Measurements from ENCODE around the gene ETS1.

ETS1 gene

DNA sequence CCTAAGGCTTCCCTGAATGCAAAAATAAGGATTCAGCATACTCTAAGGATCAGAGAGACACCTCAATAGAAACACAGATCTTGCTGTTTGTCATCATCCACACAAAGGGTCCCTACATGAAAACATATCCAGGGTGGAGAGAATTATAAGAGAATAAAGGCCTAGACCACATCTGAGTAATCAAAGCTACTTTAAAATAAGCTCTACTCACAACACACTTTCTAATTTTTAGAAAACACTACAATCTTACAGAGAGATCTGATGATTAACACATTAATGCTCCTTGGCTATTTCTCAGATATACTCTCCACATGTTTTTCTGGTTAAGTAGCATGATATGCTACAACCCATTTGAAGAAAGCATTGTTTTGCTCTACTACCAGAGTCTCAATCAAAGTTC lies 108.2 kb downstream of the ETS1 start:
- no peak for FAIRE-seq

DNA sequence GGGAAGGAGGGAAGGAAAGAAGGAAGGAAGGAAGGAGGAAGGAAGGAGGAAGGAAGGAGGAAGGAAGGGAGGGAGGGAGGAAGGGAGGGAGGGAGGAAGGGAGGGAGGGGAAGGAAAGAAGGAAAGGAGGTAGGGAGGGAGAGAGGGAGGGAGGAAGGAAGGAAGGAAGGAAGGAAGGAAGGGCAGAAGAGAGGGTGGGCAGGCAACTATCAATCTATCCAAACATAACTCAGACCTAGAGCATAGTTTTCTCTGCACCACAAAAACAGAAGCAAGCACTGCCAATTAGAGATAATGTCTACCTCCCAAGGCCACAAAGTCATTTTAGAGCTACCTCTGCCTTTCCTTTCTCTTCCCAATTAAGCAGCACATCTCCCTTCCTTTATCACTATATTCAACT lies 109.1 kb downstream of the ETS1 start:
- FAIRE-seq = no peak

DNA sequence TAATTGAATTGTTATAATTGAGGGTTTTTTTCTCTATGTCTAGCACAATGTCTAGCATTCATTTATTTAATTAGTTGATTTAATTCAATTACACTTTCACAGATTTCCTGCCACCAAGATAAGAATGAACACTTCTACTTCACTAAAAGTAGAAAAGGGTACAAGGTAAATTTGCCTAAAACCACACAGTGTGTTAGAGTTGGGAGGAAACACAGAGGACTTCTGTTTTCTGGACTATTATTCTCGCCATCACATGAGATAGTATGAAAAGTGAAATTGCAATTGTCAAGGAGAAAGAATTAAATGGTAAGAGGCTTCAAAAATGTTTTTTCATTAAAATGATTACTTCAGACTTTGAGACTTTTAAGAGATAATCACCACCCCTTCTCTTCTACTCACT lies 109.5 kb downstream of the ETS1 start:
- FAIRE-seq = no peak

DNA sequence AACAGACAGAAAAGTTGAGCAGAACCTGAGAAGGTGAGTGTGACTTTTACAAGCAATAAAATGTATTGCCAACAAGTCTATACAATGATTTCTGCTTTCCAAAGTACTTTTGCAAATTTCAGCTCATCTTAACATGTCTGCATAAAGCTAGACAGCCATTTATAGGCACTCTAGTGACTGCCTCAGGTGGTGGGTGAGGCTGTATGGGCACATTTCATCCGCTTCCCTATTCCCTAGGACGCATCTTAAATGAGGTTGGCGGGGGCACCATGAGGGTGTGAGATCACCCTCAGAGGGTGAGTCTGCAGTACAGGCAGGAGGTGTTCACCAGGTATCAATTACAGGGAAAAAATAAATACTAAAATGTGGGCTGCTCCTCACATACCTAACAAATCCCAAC lies 110.1 kb downstream of the ETS1 start:
- FAIRE-seq = no peak

DNA sequence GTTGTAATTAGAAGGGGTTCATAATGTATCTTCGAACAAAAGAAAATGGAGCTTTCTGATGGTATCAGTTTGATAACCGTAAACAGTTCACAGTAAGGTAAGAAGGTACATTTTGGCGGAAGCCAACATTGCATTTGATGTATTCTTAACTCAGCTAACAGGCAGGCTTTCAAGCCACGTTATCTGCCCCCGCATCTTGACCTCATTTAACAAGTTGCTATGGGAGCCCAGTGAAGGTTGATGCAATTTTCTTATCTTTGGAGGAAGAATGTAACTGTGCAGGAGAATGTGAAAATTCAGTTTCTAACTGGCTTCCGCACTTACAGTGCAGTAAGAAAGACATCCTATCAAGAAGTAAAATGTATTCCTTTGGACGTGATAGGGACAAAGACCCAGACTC lies 110.6 kb downstream of the ETS1 start:
- FAIRE-seq = no peak

DNA sequence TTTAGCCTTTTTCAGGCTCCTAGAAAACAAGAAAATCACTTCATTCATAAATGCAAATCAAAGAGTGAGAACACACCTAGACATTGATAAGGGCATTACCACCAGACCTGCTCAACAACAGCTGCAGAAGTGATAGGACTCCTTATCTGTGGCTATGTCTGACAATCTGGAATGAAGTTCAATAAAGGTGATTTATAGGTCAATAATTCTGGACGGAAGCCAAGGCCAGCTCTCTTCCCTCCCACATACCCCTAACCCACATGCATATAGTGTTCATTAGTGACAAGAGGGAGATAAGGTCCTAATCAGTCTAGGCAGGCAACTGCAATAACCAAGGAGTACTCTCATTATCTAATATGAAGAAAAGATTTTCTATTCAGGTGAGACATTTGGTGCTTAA lies 111.3 kb downstream of the ETS1 start:
- FAIRE-seq = no peak

DNA sequence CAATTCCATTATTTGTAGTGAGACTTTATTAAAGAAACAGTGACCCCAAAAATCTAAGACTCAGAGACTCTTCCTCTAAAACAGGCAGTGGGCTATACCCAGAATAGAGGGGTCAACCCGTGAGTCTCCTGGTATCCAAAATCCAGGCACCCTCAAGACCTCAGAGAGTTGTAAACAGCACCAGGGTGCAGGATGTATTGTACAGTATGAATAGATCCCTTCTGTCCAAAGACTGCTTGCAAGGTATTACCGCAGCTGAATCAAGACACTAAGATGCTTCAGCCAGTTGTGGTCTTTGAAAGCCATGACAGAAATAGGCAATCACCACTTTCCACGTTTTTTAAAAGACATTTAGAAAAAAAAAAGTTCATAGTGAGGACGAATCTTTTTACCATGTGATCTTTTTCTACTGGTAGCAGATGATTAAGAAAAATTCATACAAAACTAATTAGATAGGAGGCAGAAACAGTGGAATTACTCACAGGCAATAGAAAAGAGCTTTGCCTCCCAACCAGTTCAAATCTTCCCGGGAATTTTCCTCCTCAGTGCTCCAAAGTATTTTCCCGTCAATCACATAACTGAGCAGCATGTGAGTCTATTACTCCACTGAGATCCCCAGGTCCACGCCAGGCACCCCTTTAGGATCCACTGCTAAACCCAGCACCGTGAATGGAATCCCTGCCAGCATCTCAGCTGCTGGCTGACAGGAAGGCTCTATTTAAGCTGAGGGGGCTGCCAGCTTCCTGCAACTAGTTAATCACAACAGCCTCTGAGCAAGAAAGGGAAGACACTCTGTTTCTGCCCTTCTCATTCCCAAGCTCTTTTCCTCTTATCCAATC lies 113.1 kb downstream of the ETS1 start:
- no peak for FAIRE-seq

DNA sequence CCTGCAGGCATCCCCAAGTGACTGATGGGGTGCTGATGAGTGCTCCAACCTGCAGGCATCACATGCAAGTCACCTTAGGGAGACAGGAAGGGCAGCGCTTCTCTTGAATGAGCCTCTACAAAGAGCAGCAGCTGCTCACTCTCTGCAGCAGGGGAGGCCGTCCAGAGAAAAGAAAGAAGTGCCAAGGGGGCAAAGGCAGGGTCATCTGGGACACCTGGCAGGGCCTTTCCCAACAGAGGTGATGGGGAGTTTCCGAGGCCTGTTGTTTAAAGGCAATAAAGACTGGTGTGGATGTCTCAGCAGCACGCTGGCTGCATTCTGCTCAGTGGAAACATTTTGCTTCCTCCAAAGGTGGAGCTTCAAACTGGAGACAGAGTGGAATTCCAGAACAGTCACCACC lies 113.7 kb downstream of the ETS1 start:
- FAIRE-seq = no peak

DNA sequence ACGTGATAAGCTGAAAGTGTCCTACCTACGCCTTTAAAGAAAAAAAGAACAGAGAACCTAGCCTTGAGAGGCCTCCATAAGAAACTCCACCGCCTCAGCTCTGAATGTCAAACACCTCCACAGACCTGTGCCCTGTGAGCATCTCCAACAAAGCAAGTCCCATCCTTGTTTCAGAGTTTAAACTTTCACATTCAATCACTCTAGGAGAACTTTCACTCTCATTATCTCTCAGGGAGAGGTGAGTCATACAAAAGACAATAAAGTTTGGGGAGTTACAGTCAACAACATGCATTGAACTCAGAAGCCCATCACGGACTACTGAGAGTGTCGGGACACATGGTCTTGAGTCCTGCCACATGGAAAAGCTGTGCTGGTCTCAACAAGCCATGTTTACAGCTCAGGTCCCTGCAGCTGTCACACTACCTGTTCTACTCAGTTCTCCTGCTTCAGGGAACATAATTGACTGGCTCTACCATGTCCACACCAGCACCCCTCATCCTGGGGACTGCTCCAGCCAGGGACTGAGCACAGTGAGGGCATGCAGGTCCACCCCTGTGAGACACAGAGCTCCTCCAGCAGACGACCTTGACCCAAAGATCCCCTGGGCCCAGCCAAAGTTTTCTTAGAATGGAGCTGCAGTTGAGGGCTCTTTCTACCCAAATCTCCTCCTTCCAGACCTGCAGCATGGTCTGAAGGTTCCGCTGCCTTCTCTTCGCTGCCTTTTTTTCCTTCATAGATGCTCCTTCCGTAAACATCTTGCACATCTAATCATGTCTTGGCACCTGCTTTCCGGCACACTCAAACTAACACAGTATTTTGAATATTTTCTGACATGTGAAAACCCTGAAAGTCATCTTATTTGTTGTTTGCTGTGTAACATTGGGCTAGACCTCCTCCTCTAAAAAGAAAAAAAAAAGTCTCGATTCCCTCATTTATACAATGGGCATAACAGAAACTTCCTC lies 114.9 kb downstream of the ETS1 start:
- FAIRE-seq = no peak

DNA sequence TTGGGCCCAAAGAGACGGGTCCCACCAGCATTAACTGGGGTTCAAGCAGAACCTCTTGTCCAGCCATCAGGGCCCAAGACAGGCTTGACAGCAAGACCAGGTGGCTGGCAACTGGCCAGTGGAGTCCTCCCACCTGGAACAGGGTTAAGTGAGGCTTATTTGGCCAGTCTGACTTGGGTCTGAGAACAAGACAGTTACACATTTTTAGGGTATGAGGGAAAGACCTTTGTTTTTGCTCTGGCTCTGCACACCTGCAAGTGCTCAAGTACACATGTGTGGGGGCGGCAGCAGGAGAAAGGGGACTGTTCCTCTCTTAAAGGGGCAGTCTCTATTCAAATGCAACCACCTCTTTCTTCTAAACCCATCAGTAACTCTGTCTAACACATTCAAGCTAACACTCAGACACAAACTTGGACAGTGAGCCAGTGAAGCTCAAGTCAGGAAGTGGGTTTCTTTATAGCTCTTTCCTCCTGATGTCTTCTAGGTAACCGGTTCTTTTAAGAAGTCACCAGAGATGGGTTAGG lies 116.2 kb downstream of the ETS1 start:
- no peak for FAIRE-seq

DNA sequence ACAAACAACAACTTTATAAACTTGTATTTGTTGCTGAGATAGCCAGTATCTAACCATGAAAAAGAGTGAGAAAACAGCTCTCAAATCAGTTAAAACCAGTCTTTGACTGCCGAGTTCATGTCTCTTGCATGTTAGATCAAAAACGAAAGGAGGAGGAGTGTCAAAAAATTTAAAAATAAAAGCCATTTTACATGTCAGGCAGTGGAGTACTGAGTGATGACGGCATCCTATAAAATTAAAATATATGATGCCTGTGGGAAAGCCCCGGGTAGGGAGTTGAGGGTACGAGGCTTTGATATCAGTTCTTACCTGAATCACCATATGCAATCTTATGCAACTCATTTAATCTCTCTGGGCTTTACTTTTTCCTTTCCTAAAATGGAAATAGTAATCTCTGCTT lies 117.3 kb downstream of the ETS1 start:
- no peak for FAIRE-seq

DNA sequence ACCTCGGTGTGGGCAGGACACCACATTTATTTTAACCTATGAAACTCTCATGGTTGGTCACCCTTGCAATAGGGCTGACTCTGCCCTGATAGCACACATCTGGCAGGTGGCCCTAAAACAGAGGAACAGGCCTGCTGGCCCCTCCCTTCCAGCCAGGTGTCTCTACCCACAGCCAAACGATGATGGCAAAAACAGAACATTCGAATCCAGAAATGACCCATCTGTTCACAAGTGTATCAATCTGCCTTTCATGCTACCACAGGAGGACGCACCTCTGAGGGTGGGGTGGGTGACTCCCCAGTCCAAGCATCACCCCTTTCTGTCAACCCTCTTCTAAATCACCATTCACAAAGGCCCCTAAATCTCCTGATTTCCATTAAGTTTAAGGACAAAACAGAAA lies 118.1 kb downstream of the ETS1 start:
- FAIRE-seq = no peak

DNA sequence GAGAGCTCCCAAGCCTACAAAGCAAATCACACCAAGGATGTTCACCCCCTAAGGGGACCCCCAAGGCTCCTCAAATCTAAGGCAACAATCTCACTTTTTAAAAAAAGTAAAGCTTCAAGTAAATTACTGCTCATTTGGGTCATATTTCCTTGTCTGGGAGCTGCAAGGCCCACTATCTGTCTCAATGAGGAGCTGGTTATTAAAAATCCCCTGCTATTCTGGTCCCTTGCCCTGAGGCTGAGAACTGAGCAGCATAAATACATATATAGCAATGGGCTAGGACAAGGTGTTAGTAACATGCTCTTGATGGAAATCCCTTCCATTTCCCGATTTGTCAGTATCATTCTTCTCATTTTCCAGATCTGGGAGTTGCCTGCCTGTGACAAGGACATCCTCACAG lies 119.2 kb downstream of the ETS1 start:
- no peak for FAIRE-seq

DNA sequence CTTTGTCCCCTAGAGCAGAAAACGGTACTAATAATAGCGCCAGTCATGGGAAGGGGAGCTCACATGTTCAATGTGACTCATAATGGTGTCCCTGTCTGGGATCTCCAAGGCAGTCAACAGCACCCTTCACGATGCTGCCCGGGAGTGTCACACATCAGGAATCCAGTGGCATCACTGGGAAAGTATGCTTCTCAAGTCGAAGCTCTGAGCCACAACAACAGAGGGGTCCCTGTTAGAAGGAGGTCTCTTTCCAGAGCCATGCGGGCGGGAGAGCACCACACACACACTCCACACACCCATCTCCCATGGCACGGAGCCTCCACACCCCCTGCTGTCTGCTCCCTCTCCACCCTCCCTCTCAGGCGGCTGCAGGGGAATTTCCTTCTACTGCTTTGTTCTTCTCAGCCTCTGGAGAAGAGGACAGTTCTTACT lies 119.7 kb downstream of the ETS1 start:
- FAIRE-seq = no peak

DNA sequence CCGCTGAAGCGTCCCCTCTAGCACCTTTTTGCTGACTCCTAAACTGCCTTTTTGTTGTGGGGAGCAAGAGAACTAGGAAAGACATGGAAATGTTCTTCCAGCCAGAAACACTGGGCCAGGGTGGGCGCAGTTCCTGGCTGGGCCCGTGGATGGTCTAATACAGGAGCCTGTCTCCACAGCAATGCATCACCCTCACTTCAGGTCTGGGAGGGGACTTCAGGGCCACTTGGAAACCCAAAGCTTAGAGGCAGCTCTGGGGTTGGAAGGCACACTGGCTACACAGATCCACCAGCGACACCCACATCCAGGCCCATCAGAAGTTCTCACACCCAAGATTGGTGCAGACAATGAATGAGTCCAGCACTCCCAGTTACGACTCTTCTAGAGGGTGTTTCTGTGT lies 120.3 kb downstream of the ETS1 start:
- FAIRE-seq = no peak

DNA sequence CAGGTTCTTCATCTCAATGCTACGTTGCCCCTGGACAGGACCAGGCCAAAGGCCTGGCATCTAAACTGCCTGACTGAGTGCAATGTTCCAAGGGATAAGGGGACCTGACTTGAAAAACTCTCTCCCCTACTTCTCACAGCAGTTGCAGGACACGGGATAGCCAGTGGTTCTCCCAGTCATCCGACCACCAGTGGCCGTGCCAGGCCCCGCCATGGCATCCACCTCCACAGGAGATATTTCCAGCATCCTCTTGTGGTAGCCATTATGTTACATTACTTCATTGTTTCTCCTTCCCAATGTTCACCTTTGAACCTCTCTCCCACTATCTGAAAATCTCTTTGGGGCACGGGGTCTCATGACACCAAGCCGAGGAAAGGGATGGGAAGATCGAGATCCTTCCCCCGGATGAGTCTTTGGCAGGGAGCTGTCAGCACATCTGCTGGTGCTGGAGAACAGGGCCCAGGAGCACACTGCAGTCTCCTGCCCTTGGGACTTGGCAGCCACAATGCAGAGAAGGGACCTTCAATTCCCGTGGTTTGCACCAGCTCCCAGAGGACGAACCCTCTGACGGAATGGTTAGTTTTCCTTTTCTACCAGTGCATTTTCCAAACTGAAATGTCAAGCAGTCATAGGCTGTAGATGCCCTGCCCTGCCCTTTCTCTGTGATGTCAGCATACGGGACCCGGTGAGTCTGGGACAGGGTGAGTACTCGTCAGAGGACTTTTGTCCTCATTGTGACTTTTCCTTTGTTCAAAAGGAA lies 121.2 kb downstream of the ETS1 start:
- FAIRE-seq = no peak

DNA sequence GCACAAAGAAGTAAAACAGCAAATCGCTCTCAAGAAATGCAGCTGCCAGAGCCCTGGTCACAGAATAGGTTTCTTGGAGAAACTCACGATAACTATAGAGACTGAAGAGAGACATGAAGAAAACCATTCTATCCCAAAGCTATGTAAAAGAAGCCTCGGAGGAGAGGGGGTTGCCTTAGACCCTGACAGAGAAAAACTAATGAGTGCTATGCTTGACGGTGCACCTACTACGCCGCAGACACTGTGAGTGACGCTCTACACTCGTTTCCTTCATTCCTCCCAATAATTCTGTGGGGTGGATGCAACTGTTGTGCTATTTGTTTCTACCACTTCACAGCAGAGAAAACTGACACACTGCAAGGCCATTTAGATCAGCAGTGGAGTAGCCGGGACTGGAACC lies 121.8 kb downstream of the ETS1 start:
- no peak for FAIRE-seq

DNA sequence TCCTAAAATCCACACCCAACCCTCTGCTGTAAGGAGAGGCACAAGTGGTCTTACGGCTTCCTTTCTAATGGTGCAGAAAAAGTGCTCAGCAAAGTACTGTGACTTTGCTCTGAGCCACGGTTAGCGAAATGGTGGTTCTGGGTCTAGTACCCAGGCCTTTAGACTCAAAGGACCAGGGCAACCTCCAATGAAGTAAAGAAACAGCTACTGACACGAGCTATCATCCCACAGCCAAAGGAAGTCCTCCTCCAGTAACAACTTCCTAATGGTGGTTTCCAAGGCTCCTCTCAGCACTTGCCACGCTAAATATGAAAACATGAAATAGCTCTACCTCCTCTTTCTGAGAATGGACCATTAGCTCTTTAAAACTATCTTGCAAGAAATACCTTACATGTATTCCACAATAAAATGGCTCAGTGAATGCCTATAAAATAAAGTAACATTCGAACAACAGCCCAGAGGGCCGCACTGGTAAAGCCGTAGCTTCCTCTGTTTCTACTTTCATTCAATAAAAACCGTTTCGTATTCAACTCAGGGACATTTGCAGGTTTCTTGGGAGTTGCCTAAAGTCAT lies 122.4 kb downstream of the ETS1 start:
- no peak for FAIRE-seq

DNA sequence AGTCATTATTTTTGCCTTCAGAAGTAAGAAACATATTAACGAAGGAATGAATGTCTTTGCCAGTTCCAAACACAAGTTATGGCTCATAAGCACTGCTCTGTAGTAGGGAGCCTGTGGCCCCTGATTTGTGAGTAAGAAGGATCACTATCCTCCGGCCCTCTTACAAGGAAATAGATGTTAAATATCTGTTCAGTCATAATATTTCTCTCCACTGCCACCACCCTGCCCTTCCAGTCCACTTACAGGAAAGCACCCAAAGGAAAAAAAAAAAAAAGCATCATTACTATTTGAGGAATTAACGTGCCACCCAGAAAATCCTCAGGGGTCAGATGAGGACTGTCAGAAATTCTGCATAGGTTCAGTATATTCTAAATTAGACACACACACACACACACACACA lies 123.4 kb downstream of the ETS1 start:
- FAIRE-seq = no peak

DNA sequence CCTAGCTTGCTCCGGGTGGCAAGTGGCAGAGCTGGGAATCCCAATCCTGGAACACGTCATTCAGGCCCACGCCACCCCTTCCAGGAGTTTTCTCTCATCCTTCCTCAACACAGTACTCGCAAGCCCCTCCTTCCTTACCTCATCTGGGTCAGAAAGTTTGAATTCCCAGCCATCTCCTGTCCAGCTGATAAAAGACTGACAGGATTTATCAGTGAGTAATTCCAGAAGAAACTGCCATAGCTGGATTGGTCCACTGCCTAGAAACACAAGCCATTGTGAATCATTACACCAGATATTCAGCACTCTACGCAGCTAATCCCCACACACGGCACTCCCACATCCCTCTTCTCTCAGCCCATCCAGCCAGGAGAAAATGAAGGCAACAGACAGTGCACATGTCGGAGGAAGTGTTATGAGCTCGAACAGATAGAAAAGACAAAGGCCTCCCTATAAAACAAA lies 124.0 kb downstream of the ETS1 start:
- FAIRE-seq = no peak

DNA sequence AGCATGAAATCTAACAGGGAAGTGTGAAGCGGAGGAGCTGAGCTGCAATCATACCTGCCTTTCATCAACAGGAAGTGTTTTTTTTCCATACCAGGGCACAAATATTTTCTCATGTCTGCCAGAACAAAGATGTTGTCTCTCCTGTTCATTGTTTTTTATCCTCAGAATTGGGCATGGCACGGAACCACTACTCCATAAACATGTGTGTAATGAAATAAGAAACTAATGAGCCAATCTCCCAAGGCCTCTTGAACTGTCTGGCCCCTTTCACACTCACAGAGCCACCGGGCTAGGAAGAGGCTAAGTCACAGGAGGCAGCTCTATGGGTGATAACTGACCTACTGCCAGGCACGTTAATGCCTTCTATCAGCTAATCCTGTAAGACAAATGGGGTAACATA lies 124.4 kb downstream of the ETS1 start:
- FAIRE-seq = no peak

DNA sequence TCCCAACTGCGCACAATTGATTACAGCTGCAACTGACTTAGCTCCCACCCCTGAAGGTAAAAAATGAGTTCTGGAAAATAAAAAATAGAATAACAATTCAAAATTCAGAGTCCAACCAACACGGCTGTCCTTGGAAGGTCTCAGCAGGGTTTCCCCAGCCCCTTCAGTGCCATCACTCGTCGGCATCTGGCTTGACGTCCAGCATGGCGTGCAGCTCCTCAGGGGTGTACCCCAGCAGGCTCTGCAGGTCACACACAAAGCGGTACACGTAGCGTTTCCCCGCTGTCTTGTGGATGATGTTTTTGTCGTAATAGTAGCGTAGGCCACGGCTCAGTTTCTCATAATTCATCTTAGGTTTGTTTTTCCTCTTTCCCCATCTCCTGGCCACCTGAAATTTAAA lies 125.2 kb downstream of the ETS1 start:
- no peak for FAIRE-seq

Data from endometrium (tissue), 2 donors.